A204.1 (cell line): Measurements from ENCODE around the gene BUB1.
A peak's percentile ranks its signal among the peaks of the same experiment; 100 is the strongest.
"Not testable (repeated sequence)": the region's sequence is repeated elsewhere in the genome, so short reads cannot be mapped to it uniquely, and the experiment has no call there.

Source experiments
- FAIRE-seq: peaks from 2 replicates; lab custom pipeline; 2012; peaks lifted over from hg19 to GRCh38; lab: Jason Lieb, UNC

BUB1 gene

DNA sequence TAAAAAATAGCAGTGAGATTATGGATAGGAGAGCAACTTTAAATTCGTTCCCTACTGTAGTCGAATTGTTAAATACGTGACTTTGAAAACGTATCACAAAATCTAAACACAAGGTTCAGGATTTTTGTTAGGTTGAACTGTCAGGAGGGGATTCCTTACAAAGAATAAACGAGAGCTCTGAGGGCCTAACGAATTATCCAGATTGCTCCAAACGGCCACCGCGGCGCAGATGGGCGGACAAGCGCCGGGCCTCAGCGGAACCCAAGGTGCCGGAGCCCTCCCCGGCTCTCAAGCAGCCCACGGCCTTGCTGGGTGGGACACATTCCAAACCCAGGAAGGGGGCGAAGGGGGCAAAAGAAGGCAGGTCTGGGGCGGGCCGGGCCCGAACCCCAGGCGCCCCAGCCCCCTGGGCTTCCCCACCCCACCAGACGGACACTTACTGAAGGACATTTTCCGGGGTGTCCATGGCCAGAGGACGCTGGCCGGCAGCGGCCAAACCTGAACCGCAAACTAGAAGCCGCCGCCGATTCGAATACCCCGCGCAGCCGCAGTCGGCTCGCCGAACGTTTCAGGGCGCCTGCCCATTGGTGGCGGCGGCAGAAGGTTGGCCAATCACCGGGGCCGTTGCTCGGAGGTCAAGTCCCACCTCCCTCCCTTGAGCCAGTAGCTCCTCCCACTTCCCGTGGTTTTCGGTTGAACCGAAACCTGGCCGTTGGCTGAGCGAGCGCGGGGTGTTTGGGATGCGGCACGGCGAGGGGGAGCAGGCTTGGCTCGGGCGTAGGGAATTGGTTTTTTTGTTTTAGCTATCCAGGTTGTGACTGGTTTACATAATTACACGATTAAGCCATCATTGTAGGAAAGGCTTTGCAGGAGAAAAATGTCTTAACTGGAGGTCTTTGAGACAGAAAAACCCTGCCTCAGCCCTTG, at the start of gene BUB1:
Gene BUB1 (minus strand): TSS at position 534 of the 927 bp plus-strand sequence. CDS start 68 bp downstream, at position 466.
- FAIRE-seq: peak; percentile 96

GRCh38 chr2:110726285-110726684, 48.4 kb upstream of the BUB1 start:
- FAIRE-seq: no peak

DNA sequence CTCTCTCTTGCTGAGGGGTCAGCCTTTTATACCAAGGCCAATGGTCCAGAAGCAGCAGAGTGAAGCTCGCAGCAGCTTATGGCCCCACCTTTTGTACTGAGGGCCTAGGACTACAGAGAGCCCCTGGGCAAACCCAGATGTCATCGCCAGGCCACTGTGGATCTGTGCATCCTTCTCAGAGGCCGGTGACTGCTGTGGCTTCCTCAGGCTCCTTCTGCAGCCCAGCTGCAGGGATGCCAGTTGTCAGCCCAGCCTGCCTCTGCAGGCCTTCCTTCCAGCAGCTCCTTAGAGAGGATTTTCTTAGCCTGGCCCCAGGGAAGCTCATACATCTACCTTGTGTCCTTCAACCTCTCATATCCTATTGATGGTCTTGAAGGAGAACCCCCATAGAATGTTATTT, 48.0 kb upstream of the BUB1 start:
- FAIRE-seq: no peak

GRCh38 chr2:110725370-110725769, 47.5 kb upstream of the BUB1 start:
- FAIRE-seq: no peak

DNA sequence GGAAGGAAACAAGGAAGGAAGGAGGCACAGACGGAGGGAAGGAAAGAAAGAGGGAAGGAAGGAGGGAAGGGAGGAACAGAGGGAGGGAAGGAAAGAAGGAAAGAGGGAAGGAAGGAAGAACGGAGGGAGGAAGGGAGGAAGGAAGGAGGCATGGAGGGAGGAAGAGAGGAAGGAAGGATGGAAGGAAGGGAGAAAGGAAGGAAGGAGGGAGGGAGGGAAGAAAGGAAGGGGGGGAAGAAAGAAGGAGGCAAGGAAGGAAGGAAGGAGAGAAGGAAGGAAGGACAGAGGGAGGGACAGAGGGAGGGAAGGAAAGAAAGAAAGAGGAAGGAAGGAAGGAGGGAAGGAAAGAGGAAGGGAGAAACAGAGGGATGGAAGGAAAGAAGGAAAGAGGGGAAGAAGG, 47.0 kb upstream of the BUB1 start:
- no peak for FAIRE-seq

DNA sequence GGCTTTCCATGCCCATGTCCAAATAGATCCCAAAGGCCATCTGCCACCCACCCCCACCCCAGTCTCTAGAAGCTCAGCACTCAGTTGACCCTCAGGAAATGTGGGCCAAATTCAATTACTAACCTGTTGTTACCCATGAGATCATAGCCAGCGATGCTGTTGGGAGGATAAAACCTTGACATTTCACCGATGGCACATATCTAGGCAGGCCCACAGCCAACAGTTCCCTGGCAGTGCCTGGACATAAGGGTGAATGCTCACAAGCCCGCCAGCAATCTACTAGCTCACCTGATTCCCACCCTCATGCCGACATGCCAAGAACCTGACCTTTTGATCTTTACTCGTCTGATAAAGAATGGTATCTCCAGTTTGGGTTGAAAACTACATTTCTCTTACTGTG, 42.7 kb upstream of the BUB1 start:
- no peak for FAIRE-seq

- no peak for FAIRE-seq
These were observed 41.1 kb upstream of the BUB1 start for GRCh38 chr2:110718990-110719389.

GRCh38 chr2:110718382-110718781, 40.5 kb upstream of the BUB1 start:
- no peak for FAIRE-seq

GRCh38 chr2:110717734-110718133, 39.9 kb upstream of the BUB1 start:
- no peak for FAIRE-seq

DNA sequence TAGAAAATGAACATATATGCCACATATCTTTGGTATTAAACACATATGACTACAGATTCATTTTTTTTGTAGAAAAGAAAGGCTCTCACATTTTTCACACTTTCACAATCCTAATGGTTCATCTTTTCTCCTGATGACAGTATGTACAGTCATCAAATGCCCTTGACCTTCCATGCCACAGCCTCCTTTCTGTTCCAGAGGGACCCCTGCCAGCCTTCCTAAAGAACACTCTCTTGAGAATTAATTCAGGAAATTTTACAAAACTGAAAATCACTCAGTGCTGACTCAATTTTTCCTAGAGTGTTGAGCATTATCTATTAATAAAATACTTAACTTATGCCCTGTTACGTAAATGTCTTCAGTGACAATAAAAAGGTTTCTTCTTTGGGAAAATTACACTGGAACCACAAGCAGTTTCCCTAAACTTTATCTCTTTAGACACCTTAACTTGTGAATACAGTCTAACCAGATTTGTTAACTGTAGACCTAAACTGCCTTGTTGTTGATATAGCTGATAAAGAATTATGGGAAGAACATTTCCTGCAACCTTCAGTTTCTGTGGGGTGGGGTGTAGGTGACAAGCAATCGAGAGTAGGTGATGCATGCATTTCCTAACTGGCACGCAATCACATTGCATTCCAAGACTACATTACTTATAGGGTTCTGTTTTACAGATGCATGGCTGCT, 39.2 kb upstream of the BUB1 start:
- FAIRE-seq: no peak

DNA sequence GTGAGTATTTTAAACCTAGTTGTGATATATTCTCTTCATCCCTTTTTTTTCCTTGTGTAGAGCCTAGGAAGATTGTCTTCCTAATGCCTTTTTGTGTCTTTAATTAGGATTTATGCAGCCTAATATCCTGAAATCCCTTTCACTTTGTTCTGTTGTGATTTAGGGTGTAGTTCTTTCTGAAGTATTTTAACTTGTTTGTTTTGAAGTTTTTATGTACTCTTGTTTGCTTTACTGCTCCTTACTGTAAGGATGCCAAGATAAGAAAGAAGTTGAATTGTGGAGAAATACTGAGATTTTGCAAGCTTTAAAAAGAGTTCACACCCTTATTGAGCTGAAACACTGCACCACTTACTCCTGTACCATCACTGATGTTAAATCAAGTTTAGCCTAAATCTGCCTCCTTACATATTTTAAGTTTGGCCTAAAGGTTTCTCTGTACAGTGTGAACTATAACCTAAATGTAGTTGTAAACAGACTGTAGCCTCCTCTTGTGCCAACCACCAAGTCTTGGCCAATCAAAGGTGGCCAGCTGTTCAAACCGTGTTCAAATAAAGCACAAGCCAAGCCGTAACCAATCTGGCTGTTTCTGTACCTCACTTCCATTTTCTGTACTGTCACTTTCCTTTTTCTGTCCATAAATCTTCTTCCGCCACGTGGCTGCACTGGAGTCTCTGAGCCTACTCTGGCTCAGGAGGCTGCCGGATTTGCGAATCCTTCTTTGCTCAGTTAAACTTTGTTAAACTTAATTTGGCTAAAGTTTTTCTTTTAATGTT, 36.8 kb upstream of the BUB1 start:
- no peak for FAIRE-seq

DNA sequence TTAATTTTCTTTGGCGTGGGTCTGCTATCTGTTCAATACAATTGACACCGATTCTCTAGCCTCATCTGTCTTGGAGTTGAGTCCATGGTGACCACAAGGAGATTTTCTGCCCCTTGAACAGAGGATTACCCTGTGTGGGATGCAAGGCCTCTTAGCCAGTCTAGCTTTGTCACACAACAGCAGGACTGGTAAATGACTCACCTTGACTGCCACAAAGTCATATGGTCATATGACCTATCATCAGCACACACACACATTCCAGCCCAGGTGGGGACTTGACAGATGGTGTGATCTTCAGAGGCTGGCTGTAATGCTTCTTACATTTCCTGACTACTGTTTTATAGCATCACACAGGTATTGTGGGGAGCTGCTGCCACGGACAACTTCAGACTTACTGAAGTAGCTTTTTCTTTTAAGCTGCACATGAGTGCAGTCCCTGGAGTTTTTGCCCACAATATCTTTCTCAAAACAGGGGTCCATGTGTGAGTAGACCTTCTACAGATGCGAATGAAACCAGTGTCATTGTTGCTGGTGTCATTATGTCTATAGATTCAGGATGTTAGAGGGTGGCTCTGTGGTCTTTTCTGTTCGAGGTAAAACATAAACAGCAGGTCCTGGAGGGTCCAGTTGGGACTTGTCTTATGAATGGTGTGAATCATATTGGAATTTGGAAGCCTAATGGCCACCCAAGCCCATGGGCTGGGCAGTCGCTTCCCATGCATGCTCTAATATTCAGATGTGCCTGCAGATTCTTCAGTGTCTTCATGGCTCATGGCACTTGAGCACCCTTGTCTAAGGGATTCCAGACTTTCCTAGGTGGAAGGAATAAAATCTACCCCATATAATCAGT, 35.9 kb upstream of the BUB1 start:
- FAIRE-seq: no peak

DNA sequence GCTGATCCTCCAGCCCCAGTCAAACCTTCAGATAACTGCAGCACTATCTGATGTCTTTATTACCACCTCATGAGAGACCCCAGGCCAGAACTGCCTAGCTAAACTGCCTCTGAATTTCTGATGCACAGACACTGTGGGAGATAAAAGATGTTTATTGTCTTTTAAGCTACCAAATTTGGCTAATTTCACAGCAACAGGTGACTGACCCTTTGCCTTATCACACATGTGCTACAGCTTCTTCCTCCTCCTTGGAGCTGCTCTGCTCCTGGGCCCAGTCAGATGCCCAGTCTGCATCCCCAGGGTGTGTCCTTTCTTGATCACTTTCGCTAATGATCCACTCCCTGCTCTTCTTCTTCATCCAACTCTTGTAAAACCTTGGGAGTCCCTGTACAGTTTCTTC, 34.9 kb upstream of the BUB1 start:
- FAIRE-seq: no peak

- FAIRE-seq: no peak
These were observed 30.6 kb upstream of the BUB1 start for GRCh38 chr2:110708455-110708854.

DNA sequence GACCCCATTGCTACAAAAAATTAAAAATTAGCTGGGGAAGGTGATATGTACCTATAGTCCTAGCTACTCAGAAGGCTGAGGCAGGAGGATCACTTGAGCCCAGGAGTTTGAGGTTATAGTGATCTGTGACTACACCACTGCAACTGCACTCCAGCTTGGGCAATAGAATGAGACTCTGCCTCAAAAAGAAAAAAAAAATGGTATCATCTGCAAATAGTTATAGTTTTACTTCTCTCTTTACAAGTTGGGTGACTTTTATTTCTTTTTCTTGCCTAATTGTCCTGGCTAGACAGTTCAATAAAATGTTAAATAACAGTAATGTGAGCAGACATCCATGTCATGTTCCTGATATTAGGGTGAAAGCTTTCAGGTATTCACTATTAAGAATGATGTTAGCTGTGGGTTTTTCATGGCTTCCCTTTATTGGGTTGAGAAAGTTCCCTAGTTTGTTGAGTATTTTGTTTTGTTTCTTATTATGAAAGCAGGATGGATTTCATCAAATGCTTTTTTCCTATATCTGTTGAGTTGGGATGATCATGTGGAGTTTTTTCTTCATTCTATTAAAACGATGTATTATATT, 29.6 kb upstream of the BUB1 start:
- FAIRE-seq: no peak

GRCh38 chr2:110702514-110703380, 24.9 kb upstream of the BUB1 start:
- no peak for FAIRE-seq

DNA sequence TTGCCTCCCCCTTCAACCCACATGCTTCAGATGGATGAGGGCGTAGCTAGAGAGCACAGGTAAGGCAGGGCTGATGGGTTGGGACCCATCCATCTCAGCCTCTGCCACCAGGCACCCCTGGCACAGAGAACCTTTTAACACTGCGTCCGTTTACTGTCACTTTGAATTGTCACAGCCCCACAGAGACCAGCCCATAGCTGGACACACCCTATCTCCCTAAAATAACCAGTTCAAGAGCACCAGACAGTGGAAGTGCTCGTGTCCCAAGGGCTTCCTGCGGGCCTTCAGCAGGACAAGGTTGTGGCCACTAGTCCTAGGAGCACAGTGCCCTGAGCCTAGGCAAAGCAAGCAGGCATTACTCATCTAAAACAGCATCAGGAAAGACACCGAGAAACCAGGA, 20.4 kb upstream of the BUB1 start:
- FAIRE-seq: not testable (repeated sequence)

DNA sequence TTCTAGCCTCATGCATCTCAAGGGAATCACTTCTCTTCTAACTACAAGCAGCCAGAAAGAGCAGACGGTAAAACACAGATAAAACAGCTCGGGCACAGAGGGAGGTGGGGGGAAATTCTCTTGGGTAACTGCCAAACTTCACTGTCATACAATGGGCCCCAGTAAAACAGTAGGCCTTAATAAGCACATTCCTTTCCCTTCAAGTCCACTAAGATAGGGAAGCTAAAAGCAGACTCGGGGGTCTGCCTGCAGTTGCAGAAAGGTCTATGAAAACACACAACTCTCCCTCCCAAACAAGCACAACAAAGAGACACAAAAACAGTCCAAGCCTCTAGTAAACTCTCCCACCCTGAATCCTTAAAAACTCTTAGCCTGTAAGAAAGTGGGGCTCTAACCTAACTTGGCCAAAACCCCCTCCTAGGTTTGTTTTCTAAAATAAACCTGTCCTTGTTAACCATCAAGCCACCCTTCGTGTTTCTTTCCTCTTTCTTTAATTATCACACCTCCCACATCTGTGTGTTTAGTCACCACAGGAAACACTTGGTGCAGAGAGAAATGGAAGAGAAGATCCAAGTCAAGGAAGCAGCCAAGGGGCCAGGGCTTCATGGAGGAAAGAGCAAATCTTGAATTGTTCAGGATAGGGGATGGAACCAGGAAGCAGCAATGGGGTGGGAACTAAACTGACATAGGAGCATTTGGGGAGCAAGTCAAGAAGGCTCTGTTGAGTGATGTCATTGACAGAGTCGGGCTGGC, 17.5 kb upstream of the BUB1 start:
- FAIRE-seq: not testable (repeated sequence)

GRCh38 chr2:110691612-110692258, 13.9 kb upstream of the BUB1 start:
- FAIRE-seq: no peak
